SK-N-MC (cell line): ENCODE data around the gene SYT5.

ENCODE experiments used
- EZH2 ChIP-seq: fragments of 200-600 bp; sonication (generic); IDR thresholded peaks from one replicate; pipeline ENCODE4 v1.6.1; 2017; ENCODE audit warnings: antibody characterized with exemption
- POLR2AphosphoS5 ChIP-seq: IDR thresholded peaks from 2 replicates; pipeline ENCODE4 v1.6.1; 2012; ENCODE audit warnings: mild to moderate bottlenecking, low read depth, low read length, borderline replicate concordance

DNA sequence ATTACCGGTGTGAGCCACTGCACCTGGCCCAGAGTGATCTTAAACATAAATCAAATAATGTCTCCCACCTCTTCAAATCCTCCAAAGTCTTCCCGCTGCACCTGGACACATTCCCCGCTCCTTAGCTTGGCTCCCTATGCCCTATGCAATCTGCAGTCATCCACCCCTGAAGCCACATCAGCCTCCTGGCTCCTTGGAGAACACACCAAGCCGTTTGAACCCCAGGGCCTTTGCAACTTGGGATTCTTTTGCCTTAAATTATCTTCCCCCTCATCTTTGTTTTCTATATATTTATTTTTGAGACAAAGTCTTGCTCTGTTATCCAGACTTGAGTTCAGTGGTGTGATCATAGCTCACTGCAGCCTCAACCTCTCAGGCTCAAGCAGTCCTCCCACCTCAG is 11.0 kb downstream of the SYT5 start:
- TF ChIP-seq EZH2 (no peak), POLR2AphosphoS5 (no peak)
